CD4-positive, alpha-beta memory T cell (primary cell): ENCODE results near the gene PTPRD. TPM values are rescaled to one million over a fixed set of nuclear protein-coding genes. Genes with fewer than 3 reads are reported as not detected.

ENCODE experiments used
- CTCF ChIA-PET: fragments of 350-600 bp; sonication (Branson Sonifier 250); formaldehyde crosslinking; loops from one replicate; lab custom pipeline; 2021; ENCODE audit warnings: inconsistent platforms; ENCODE audit not compliant: partially characterized antibody; lab: Charles Lee
- POLR2A ChIA-PET: fragments of 350-600 bp; sonication (Branson Sonifier 250); formaldehyde crosslinking; loops from one replicate; lab custom pipeline; 2021; ENCODE audit not compliant: partially characterized antibody; lab: Charles Lee
- DNase-seq, 5 donors: peaks; one replicate each; pipeline versions ENCODE4 v3.0.0 to v3.0.0-alpha.2; 2020 to 2022; ENCODE audit warnings: mixed read lengths in 1 of 5
- H3K27ac ChIP-seq: one replicate; pipeline ENCODE4 v1.7.0; 2013; ENCODE audit warnings: low read depth, low read length
- H3K27me3 ChIP-seq: 2 replicates; pipeline ENCODE4 v1.7.0; 2013; ENCODE audit warnings: mild to moderate bottlenecking, low read length, moderate library complexity; ENCODE audit not compliant: insufficient read depth
- H3K36me3 ChIP-seq: 2 replicates; pipeline ENCODE4 v1.7.0; 2013; ENCODE audit warnings: mild to moderate bottlenecking, low read length, moderate library complexity; ENCODE audit not compliant: insufficient read depth
- H3K4me1 ChIP-seq: 2 replicates; pipeline ENCODE4 v1.7.0; 2013; ENCODE audit warnings: mild to moderate bottlenecking, low read length, moderate library complexity; ENCODE audit not compliant: insufficient read depth
- H3K4me3 ChIP-seq, 2 donors: one replicate each; pipeline ENCODE4 v1.7.0; 2013; ENCODE audit warnings: low read length in 2 of 2, mild to moderate bottlenecking in 1 of 2
- H3K9me3 ChIP-seq, 2 donors: one replicate each; pipeline ENCODE4 v1.7.0; 2013; ENCODE audit warnings: low read length in 2 of 2, control low read depth in 1 of 2; ENCODE audit not compliant: control insufficient read depth in 1 of 2
- H3K27ac Mint-ChIP-seq, 7 donors: one replicate each; pipeline ENCODE4 v1.8.0; 2020 to 2021; ENCODE audit warnings: mixed read lengths in 7 of 7, mild to moderate bottlenecking in 6 of 7, inconsistent platforms in 3 of 7, moderate library complexity in 3 of 7
- H3K27me3 Mint-ChIP-seq, 2 donors: one replicate each; pipeline ENCODE4 v1.8.0; 2020 to 2021; ENCODE audit warnings: mixed read lengths in 2 of 2
- H3K36me3 Mint-ChIP-seq, 2 donors: one replicate each; pipeline ENCODE4 v1.8.0; 2020 to 2021; ENCODE audit warnings: mixed read lengths in 2 of 2, inconsistent platforms in 1 of 2, mild to moderate bottlenecking in 1 of 2
- H3K4me1 Mint-ChIP-seq, 4 donors: one replicate each; pipeline ENCODE4 v1.8.0; 2020 to 2021; ENCODE audit warnings: mixed read lengths in 4 of 4, mild to moderate bottlenecking in 1 of 4
- H3K4me3 Mint-ChIP-seq, 8 donors: one replicate each; pipeline ENCODE4 v1.8.0; 2020 to 2021; ENCODE audit warnings: mixed read lengths in 8 of 8, mild to moderate bottlenecking in 7 of 8, moderate library complexity in 6 of 8, inconsistent platforms in 3 of 8
- H3K9me3 Mint-ChIP-seq, 8 donors: one replicate each; pipeline ENCODE4 v1.8.0; 2020 to 2021; ENCODE audit warnings: mixed read lengths in 8 of 8, mild to moderate bottlenecking in 5 of 8, inconsistent platforms in 3 of 8, moderate library complexity in 1 of 8
- intact Hi-C: fragments of 100-400 bp; cut with micrococcal nuclease; formaldehyde crosslinking; loops from one replicate; pipeline ENCODE4 v1.15.1; 2023
- polyA plus RNA-seq, 2 donors: library from polyadenylated mRNA; unstranded; fragments of 300-500 nt; fragmentation: Illumina TruSeq; gene quantifications; one replicate each; pipeline ENCODE4 v1.2.3, GENCODE V29; 2021
- total RNA-seq, 2 experiments: library from RNA; stranded (reverse); gene quantifications; one replicate each; pipeline ENCODE4 v1.2.3, GENCODE V29; 2021

PTPRD gene
- total and polyA plus RNA-seq, 4 experiments from 2014 or later = not detected

DNA sequence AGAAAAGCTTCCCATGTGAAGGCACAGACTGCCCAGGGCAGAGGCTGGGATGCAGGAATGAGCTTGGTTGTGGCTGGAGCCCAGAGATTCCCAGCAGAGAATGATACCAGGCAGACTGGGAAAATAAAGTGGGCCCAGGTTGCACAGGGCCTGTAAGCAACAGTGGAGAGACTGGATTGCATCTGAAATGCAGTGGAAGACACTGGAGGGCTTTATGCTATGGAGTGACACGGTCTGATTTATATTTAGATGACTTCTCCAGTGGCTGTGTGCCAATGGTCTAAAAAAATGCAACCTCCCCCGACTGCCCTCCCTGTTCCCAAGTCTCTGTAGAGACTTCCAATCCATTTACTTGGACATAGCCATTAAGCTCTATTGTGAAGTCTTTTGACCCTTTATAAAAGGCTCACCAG, 1862.2 kb downstream of the PTPRD start:
- ChIA-PET CTCF (no interaction called here), POLR2A (no interaction called here)
- H3K9me3 Mint-ChIP-seq = peaks cover 0 to 2% (median 0%) of the 10 kb centered on the region in 8 donors
- Histone ChIP-seq H3K27ac (no peak overlapping the region), H3K36me3 (no peaks in the 10 kb centered on the region), H3K9me3 (no peaks in the 10 kb centered on the region), H3K4me3 (no peak overlapping the region), H3K4me1 (no peaks in the 10 kb centered on the region), H3K27me3 (no peaks in the 10 kb centered on the region)
- intact Hi-C loops = no loop called here
- no peaks in the 10 kb centered on the region for H3K4me1 Mint-ChIP-seq
- no peak overlapping the region for H3K27ac Mint-ChIP-seq
- no peaks in the 10 kb centered on the region for H3K36me3 Mint-ChIP-seq
- H3K27me3 Mint-ChIP-seq = peaks cover 0 to 1% of the 10 kb centered on the region in 2 donors
- H3K4me3 Mint-ChIP-seq = no peak overlapping the region
- DNase-seq = no peak

DNA sequence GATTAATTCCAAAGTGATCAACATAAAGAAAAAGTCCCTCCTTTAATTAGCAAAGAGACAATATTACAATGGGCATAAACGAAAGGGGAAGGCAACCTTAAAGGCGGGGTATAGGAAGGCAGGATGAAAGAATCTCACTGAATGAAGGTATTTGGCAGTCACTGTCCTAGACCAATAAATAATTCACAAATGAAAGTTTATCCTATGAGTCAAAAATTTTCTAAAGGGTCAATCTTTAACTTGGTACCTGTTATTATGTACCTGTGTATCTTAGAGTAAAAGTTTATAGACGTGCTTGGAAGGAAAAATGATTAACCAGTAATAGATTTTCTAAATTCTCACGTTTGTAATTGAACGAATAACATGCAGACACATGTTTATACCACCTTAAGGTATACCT, 1867.5 kb downstream of the PTPRD start:
- H3K9me3 ChIP-seq = no peaks in the 10 kb centered on the region
- no peaks in the 10 kb centered on the region for H3K27me3 ChIP-seq
- Mint-ChIP-seq H3K9me3 (peaks cover 0 to 2% (median 0%) of the 10 kb centered on the region in 8 donors), H3K4me1 (no peaks in the 10 kb centered on the region), H3K4me3 (no peak overlapping the region), H3K27me3 (no peaks in the 10 kb centered on the region), H3K27ac (no peak overlapping the region), H3K36me3 (no peaks in the 10 kb centered on the region)
- intact Hi-C loops = no loop called here
- no peak for DNase-seq
- no peak overlapping the region for H3K27ac ChIP-seq
- no peaks in the 10 kb centered on the region for H3K4me1 ChIP-seq
- ChIA-PET POLR2A (no interaction called here), CTCF (no interaction called here)
- H3K36me3 ChIP-seq = no peaks in the 10 kb centered on the region
- H3K4me3 ChIP-seq = no peak overlapping the region

DNA sequence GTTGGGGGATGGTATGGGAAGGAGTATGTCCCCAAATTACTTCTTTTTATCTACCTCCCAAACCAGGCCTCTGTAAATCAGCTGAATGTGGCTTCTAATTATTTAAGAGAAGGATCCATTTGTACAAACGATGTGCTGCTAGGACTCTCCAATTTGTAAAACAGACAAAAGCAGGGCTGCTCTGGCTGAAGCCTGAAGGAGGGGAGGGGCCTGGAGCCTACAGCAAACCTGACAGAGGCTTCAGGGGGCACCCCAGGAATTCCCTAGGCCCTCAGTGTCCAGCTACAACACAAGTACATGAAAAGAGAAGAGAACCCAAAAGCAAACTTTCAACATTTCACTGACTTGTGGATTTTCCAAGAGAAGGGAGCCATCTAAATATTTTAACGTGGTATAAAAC, 1873.9 kb downstream of the PTPRD start:
- H3K27ac ChIP-seq = no peak overlapping the region
- no peak overlapping the region for H3K4me3 ChIP-seq
- Mint-ChIP-seq H3K4me1 (no peaks in the 10 kb centered on the region), H3K4me3 (no peak overlapping the region), H3K9me3 (no peaks in the 10 kb centered on the region), H3K27ac (no peak overlapping the region), H3K27me3 (peaks cover 0 to 1% of the 10 kb centered on the region in 2 donors), H3K36me3 (no peaks in the 10 kb centered on the region)
- H3K36me3 ChIP-seq = no peaks in the 10 kb centered on the region
- intact Hi-C loops = no loop called here
- CTCF ChIA-PET = no interaction called here
- POLR2A ChIA-PET = no interaction called here
- H3K27me3 ChIP-seq = no peaks in the 10 kb centered on the region
- H3K4me1 ChIP-seq = no peaks in the 10 kb centered on the region
- DNase-seq = no peak
- no peaks in the 10 kb centered on the region for H3K9me3 ChIP-seq

DNA sequence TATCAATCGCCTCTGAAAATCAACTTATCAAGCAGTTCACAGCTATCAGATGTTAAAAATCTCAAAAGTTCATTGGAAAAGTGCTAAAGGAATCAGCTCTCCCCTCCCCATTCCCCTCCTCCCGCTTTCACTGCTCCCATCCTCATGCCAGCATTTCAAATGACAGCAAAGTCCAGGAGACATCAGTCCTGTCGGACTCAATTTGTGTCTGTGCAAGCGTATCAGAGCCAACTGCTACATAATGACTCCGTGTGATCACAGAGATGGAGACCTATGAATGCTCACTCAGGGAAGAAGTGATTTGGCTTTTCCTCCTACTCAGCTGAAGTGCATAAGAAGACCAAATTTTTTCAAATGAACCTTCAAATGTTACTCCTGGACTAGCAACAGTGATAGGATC, 1876.0 kb downstream of the PTPRD start:
- no peaks in the 10 kb centered on the region for H3K27me3 ChIP-seq
- H3K36me3 ChIP-seq = no peaks in the 10 kb centered on the region
- Mint-ChIP-seq H3K9me3 (no peaks in the 10 kb centered on the region), H3K36me3 (no peaks in the 10 kb centered on the region), H3K27ac (no peak overlapping the region), H3K27me3 (peaks cover 1 to 5% of the 10 kb centered on the region in 2 donors), H3K4me1 (no peaks in the 10 kb centered on the region), H3K4me3 (no peak overlapping the region)
- no peaks in the 10 kb centered on the region for H3K4me1 ChIP-seq
- CTCF ChIA-PET = no interaction called here
- no peak overlapping the region for H3K4me3 ChIP-seq
- H3K9me3 ChIP-seq = no peaks in the 10 kb centered on the region
- no peak overlapping the region for H3K27ac ChIP-seq
- POLR2A ChIA-PET = no interaction called here
- intact Hi-C loops = no loop called here
- DNase-seq = no peak

DNA sequence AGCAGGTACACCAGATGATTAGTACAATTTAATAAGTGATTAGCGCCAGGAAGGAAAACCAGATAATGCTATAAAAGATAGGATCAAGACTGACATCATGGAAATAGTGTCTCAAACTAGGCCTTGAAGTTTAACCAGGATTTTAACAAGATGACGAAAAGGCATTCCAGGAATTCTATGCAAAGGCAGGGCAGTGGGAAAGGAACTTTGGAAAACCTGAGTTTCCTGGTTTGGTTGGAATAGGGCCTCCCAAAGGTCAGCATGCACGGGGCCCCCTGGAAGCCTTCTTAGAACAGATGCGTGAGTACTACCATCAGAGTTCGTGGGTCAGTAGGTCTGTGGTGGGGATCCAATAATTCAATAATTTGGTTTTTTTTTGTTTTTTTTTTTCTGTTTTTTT, 1878.0 kb downstream of the PTPRD start:
- no peak for DNase-seq
- no peaks in the 10 kb centered on the region for H3K36me3 Mint-ChIP-seq
- CTCF ChIA-PET = no interaction called here
- H3K9me3 Mint-ChIP-seq = no peaks in the 10 kb centered on the region
- Histone ChIP-seq H3K27ac (no peak overlapping the region), H3K27me3 (no peaks in the 10 kb centered on the region), H3K4me3 (no peak overlapping the region), H3K9me3 (no peaks in the 10 kb centered on the region), H3K36me3 (no peaks in the 10 kb centered on the region), H3K4me1 (no peaks in the 10 kb centered on the region)
- POLR2A ChIA-PET = no interaction called here
- H3K27ac Mint-ChIP-seq = no peak overlapping the region
- H3K4me3 Mint-ChIP-seq = no peak overlapping the region
- H3K27me3 Mint-ChIP-seq = peaks cover 1 to 5% of the 10 kb centered on the region in 2 donors
- intact Hi-C loops = no loop called here
- no peaks in the 10 kb centered on the region for H3K4me1 Mint-ChIP-seq

DNA sequence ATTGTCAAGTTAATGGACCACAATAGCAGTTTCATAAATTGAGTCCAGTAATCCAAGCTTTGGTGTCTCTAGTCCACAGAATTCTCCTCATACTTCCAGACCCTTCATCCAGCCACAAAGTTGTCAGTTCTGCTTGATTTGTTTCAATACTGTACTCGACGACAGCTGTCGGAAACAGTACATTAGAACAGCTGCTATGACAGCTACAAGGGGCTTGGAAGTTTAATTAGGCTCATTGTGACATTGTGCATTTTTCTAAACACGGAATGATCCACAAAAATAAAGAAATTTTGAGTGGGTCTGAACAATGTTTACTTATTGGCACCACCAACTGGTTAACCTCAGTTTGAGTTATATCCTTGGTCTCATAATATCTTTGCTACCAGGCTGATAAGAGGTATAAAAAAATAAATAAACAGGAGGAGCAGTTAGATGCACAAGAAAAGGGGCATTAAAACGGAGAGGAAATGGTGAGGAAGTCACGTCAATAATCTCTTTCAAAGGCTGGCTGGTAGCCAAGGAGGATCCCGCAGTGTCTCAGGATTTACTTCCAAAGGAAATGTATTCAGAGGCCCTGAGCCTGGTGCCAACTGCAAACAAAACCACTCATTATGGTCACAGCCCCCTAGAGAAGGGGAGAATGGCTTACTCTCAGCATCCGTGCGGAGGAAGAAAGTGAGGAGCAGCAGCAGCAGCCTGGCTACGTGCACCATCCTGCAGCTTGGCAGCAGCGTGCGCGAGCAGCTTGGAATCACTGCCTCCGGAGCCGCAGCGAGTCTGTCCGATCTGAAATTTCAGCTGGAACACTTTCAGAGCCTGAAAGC, 1879.5 kb downstream of the PTPRD start:
- Mint-ChIP-seq H3K4me1 (no peaks in the 10 kb centered on the region), H3K4me3 (no peak overlapping the region), H3K9me3 (no peaks in the 10 kb centered on the region), H3K36me3 (no peaks in the 10 kb centered on the region), H3K27ac (no peak overlapping the region), H3K27me3 (peaks cover 4 to 5% of the 10 kb centered on the region in 2 donors)
- DNase-seq = no peak
- H3K4me3 ChIP-seq = no peak overlapping the region
- no peaks in the 10 kb centered on the region for H3K9me3 ChIP-seq
- H3K4me1 ChIP-seq = no peaks in the 10 kb centered on the region
- intact Hi-C loops = no loop called here
- H3K27me3 ChIP-seq = no peaks in the 10 kb centered on the region
- H3K36me3 ChIP-seq = no peaks in the 10 kb centered on the region
- H3K27ac ChIP-seq = no peak overlapping the region
- POLR2A ChIA-PET = no interaction called here
- CTCF ChIA-PET = no interaction called here

DNA sequence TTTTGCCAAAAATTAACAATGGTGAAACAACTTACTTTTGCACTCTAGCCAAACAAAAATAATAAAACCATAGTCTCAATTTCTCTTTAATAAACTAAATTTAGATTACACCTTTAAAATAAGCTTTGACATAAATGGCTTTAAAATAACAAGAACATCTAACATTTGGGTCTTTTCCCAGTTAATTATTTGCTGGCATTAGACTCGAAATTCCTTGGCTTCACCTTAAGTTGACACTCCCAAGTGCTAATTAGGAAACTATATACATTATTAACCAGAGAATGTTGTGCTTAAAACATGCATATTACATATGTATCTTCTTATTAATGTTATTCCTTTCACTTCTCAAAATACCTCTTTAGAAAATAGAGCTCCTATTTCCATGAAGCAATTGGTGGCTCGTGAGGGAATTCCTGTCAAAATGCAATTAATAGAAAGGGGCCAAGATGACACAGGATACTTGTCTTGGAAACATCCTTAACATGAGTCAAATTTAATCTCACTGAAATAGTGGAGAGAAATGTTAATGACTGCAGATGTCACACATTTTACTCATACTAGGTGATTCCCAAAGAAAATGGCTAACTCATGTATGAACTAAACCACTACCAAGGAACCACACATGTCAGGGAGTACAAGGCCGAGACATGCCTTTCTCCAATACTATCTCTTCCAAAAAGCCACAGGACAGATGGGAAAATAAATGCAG, 1880.3 kb downstream of the PTPRD start:
- peaks cover 4 to 5% of the 10 kb centered on the region in 2 donors for H3K27me3 Mint-ChIP-seq
- H3K4me1 Mint-ChIP-seq = no peaks in the 10 kb centered on the region
- Histone ChIP-seq H3K36me3 (no peaks in the 10 kb centered on the region), H3K4me1 (no peaks in the 10 kb centered on the region), H3K27ac (no peak overlapping the region), H3K4me3 (no peak overlapping the region), H3K9me3 (no peaks in the 10 kb centered on the region), H3K27me3 (no peaks in the 10 kb centered on the region)
- ChIA-PET POLR2A (no interaction called here), CTCF (no interaction called here)
- DNase-seq = no peak
- no peak overlapping the region for H3K4me3 Mint-ChIP-seq
- H3K9me3 Mint-ChIP-seq = no peaks in the 10 kb centered on the region
- no peak overlapping the region for H3K27ac Mint-ChIP-seq
- no peaks in the 10 kb centered on the region for H3K36me3 Mint-ChIP-seq
- intact Hi-C loops = no loop called here
